ENCODE data around the gene SYT5.
"Not testable (repeated sequence)": the region's sequence is repeated elsewhere in the genome, so short reads cannot be mapped to it uniquely, and the experiment has no call there.

DNA sequence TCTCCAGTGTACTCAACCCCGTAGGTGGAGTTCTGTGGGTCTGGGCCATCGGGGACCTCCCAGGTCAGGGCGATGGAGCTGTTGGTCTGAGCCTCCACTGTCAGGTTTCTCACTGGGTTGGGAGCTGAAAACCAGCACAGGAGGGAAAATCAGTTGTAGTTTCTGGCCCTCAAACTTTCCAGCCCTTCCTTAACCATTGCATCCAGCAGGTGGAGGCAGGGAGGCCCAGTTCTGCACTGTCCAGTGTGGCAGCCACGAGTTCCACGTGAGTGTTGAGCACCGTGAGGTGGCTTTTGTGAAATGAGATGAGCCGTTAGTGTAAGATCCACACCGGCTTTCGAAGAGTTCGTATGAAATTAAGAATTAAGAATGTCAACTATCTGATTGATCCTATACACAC lies 22.1 kb upstream of the SYT5 start:
- TF ChIP-seq, protein P1, sequence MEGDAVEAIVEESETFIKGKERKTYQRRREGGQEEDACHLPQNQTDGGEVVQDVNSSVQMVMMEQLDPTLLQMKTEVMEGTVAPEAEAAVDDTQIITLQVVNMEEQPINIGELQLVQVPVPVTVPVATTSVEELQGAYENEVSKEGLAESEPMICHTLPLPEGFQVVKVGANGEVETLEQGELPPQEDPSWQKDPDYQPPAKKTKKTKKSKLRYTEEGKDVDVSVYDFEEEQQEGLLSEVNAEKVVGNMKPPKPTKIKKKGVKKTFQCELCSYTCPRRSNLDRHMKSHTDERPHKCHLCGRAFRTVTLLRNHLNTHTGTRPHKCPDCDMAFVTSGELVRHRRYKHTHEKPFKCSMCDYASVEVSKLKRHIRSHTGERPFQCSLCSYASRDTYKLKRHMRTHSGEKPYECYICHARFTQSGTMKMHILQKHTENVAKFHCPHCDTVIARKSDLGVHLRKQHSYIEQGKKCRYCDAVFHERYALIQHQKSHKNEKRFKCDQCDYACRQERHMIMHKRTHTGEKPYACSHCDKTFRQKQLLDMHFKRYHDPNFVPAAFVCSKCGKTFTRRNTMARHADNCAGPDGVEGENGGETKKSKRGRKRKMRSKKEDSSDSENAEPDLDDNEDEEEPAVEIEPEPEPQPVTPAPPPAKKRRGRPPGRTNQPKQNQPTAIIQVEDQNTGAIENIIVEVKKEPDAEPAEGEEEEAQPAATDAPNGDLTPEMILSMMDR (IDR thresholded peaks at IDR 0.05), result not testable (repeated sequence)
- not testable (repeated sequence) for TF ChIP-seq POLR2AphosphoS5 (IDR thresholded peaks at IDR 0.05)

Data from transverse colon (tissue), 4 donors.